ENCODE results near the gene PSMD6. TPM values are rescaled to one million over a fixed set of nuclear protein-coding genes. Genes with fewer than 3 reads are reported as not detected.

Gene PSMD6
- polyA plus RNA-seq, 1 donor from 2014 or later = 150 TPM

- Histone ChIP-seq H3K79me2 (replicated peaks; ENCODE audit: insufficient read depth, low read length) (no peaks in the 10 kb centered on the region), H4K20me1 (ENCODE audit: insufficient read depth) (no peaks in the 10 kb centered on the region), H3K9me2 (ENCODE audit: insufficient read depth, low read length) (no peaks in the 10 kb centered on the region), H3K36me3 (ENCODE audit: insufficient read depth, low read length) (no peaks in the 10 kb centered on the region), H2AFZ (ENCODE audit: low read depth, low read length) (no peak overlapping the region), H3K4me3 (ENCODE audit: low read length) (no peak overlapping the region), H3K9ac (ENCODE audit: low read length) (no peak overlapping the region), H3K9me3 (ENCODE audit: low read length) (no peaks in the 10 kb centered on the region), H3K27ac (ENCODE audit: low read length) (no peak overlapping the region), H3F3A (ENCODE audit: insufficient read depth, low read length, poor library complexity, severe bottlenecking) (no peaks in the 10 kb centered on the region), H3K4me2 (ENCODE audit: low read length) (no peak overlapping the region), H3K27me3 (ENCODE audit: insufficient read depth, low read depth, low read length) (no peaks in the 10 kb centered on the region)
- TF ChIP-seq RAD21 (conservative IDR thresholded peaks at IDR 0.05) (no peak), EP300 (conservative IDR thresholded peaks at IDR 0.05; ENCODE audit: poor library complexity, severe bottlenecking) (no peak)
Measured at GRCh38 chr3:63967675-63968611, 55.4 kb downstream of the PSMD6 start.

DNA sequence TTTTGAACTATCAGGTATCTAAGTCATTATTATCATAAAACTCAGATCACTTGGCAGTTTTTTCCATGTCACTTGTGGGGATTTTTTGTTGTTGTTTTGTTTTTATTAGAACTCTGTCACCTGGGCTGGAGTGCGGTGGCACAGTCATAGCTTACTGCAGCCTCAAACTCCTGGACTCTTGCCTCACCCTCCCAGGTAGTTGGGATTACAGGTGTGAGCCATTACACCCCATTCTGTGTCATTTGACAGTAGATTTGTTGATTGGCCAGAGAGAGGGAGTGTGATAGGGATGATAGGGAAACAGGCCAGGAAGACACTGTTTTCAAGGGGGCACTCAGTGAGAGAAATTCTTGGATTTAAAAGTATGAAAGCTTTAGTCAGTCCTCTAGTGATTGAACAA, 56.4 kb downstream of the PSMD6 start:
- H3F3A ChIP-seq (ENCODE audit: insufficient read depth, low read length, poor library complexity, severe bottlenecking) = no peaks in the 10 kb centered on the region
- TF ChIP-seq, protein P1, sequence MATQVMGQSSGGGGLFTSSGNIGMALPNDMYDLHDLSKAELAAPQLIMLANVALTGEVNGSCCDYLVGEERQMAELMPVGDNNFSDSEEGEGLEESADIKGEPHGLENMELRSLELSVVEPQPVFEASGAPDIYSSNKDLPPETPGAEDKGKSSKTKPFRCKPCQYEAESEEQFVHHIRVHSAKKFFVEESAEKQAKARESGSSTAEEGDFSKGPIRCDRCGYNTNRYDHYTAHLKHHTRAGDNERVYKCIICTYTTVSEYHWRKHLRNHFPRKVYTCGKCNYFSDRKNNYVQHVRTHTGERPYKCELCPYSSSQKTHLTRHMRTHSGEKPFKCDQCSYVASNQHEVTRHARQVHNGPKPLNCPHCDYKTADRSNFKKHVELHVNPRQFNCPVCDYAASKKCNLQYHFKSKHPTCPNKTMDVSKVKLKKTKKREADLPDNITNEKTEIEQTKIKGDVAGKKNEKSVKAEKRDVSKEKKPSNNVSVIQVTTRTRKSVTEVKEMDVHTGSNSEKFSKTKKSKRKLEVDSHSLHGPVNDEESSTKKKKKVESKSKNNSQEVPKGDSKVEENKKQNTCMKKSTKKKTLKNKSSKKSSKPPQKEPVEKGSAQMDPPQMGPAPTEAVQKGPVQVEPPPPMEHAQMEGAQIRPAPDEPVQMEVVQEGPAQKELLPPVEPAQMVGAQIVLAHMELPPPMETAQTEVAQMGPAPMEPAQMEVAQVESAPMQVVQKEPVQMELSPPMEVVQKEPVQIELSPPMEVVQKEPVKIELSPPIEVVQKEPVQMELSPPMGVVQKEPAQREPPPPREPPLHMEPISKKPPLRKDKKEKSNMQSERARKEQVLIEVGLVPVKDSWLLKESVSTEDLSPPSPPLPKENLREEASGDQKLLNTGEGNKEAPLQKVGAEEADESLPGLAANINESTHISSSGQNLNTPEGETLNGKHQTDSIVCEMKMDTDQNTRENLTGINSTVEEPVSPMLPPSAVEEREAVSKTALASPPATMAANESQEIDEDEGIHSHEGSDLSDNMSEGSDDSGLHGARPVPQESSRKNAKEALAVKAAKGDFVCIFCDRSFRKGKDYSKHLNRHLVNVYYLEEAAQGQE (IDR thresholded peaks at IDR 0.05; ENCODE audit: borderline replicate concordance) = no peak
- no peak for TF ChIP-seq EP300 (conservative IDR thresholded peaks at IDR 0.05; ENCODE audit: poor library complexity, severe bottlenecking)
- TF ChIP-seq, protein P2, sequence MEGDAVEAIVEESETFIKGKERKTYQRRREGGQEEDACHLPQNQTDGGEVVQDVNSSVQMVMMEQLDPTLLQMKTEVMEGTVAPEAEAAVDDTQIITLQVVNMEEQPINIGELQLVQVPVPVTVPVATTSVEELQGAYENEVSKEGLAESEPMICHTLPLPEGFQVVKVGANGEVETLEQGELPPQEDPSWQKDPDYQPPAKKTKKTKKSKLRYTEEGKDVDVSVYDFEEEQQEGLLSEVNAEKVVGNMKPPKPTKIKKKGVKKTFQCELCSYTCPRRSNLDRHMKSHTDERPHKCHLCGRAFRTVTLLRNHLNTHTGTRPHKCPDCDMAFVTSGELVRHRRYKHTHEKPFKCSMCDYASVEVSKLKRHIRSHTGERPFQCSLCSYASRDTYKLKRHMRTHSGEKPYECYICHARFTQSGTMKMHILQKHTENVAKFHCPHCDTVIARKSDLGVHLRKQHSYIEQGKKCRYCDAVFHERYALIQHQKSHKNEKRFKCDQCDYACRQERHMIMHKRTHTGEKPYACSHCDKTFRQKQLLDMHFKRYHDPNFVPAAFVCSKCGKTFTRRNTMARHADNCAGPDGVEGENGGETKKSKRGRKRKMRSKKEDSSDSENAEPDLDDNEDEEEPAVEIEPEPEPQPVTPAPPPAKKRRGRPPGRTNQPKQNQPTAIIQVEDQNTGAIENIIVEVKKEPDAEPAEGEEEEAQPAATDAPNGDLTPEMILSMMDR (IDR thresholded peaks at IDR 0.05; ENCODE audit: poor library complexity, severe bottlenecking) = no peak
- no peak for TF ChIP-seq POLR2AphosphoS5 (IDR thresholded peaks at IDR 0.05)
- no peak for TF ChIP-seq RAD21 (conservative IDR thresholded peaks at IDR 0.05)
- TF ChIP-seq TAF1 (IDR thresholded peaks at IDR 0.05; ENCODE audit: low read depth) = no peak
- TF ChIP-seq SMC3 (conservative IDR thresholded peaks at IDR 0.05; ENCODE audit: poor library complexity) = no peak
- no peak for TF ChIP-seq EZH2 (IDR thresholded peaks at IDR 0.05; ENCODE audit: borderline replicate concordance, insufficient read depth, low read length, poor library complexity, severe bottlenecking)
- no peak for TF ChIP-seq MXI1 (conservative IDR thresholded peaks at IDR 0.05; ENCODE audit: poor library complexity, severe bottlenecking)
- no peak overlapping the region for H3K9ac ChIP-seq (ENCODE audit: low read length)
- H3K27ac ChIP-seq (ENCODE audit: low read length) = no peak overlapping the region
- H2AFZ ChIP-seq (ENCODE audit: low read depth, low read length) = no peak overlapping the region
- no peaks in the 10 kb centered on the region for H4K20me1 ChIP-seq (ENCODE audit: insufficient read depth)
- no peak overlapping the region for H3K4me2 ChIP-seq (ENCODE audit: low read length)
- no peak overlapping the region for H3K4me3 ChIP-seq (ENCODE audit: low read length)
- H3K9me2 ChIP-seq (ENCODE audit: insufficient read depth, low read length) = no peaks in the 10 kb centered on the region
- no peaks in the 10 kb centered on the region for H3K79me2 ChIP-seq (replicated peaks; ENCODE audit: insufficient read depth, low read length)
- no peaks in the 10 kb centered on the region for H3K9me3 ChIP-seq (ENCODE audit: low read length)
- no peaks in the 10 kb centered on the region for H3K27me3 ChIP-seq (ENCODE audit: insufficient read depth, low read depth, low read length)
- no peaks in the 10 kb centered on the region for H3K36me3 ChIP-seq (ENCODE audit: insufficient read depth, low read length)

All from neural cell (in vitro differentiated cells).